Keratinocyte (primary cell): Measurements from ENCODE around the gene CXCR6. TPM values are rescaled to one million over a fixed set of nuclear protein-coding genes. Genes with fewer than 3 reads are reported as not detected.

ENCODE experiments used
- DNase-seq: peaks from one replicate; pipeline ENCODE4 v3.0.0-alpha.2; 2011; ENCODE audit warnings: low read depth, missing footprints, low spot score
- FAIRE-seq: peaks from 2 replicates; lab custom pipeline; 2011; peaks lifted over from hg19 to GRCh38; lab: Jason Lieb, UNC
- H2AFZ ChIP-seq: 2 replicates; pipeline ENCODE4 v1.6.0; 2012; ENCODE audit warnings: low read length, control low read depth, inconsistent platforms; ENCODE audit not compliant: control insufficient read depth
- H3K27ac ChIP-seq: 2 replicates; pipeline ENCODE4 v1.5.1; 2011; ENCODE audit warnings: low read length; ENCODE audit not compliant: control insufficient read depth, insufficient read depth
- H3K27me3 ChIP-seq: 3 replicates; pipeline ENCODE4 v1.6.0; 2011; ENCODE audit warnings: low read length; ENCODE audit not compliant: control insufficient read depth, insufficient read depth; ENCODE audit errors: extremely low read depth
- H3K36me3 ChIP-seq, 2 experiments: 2 replicates in 1 of 2; 3 replicates in 1 of 2; pipeline ENCODE4 v1.5.1; 2011; ENCODE audit warnings: low read length in 2 of 2, mild to moderate bottlenecking in 1 of 2; ENCODE audit not compliant: control insufficient read depth in 2 of 2, insufficient read depth in 2 of 2; ENCODE audit errors: extremely low read depth in 1 of 2
- H3K4me1 ChIP-seq: 3 replicates; pipeline ENCODE4 v1.5.1; 2011; ENCODE audit warnings: low read length; ENCODE audit not compliant: control insufficient read depth, insufficient read depth; ENCODE audit errors: extremely low read depth
- H3K4me2 ChIP-seq: 3 replicates; pipeline ENCODE4 v1.6.0; 2011; ENCODE audit warnings: low read depth, low read length; ENCODE audit not compliant: control insufficient read depth, insufficient read depth; ENCODE audit errors: extremely low read depth
- H3K4me3 ChIP-seq, 3 experiments: fragments of 200-600 bp in 1 of 3; sonication (generic) in 1 of 3; 2 replicates in 2 of 3; 3 replicates in 1 of 3; pipeline ENCODE4 v1.5.1; 2011 to 2016; ENCODE audit warnings: low read length in 3 of 3, mild to moderate bottlenecking in 3 of 3, control low read depth in 2 of 3, inconsistent platforms in 1 of 3, low read depth in 1 of 3, mixed read lengths in 1 of 3, mixed run types in 1 of 3, moderate library complexity in 1 of 3; ENCODE audit not compliant: control insufficient read depth in 2 of 3, insufficient read depth in 2 of 3; ENCODE audit errors: extremely low read depth in 1 of 3
- H3K79me2 ChIP-seq: 2 replicates; pipeline ENCODE4 v1.6.0; 2012; ENCODE audit warnings: low read length; ENCODE audit not compliant: control insufficient read depth, insufficient read depth
- H3K9ac ChIP-seq: 3 replicates; pipeline ENCODE4 v1.6.0; 2011; ENCODE audit warnings: low read length; ENCODE audit not compliant: control insufficient read depth, insufficient read depth; ENCODE audit errors: extremely low read depth
- H3K9me1 ChIP-seq: 3 replicates; pipeline ENCODE4 v1.6.0; 2011; ENCODE audit warnings: low read length; ENCODE audit not compliant: control insufficient read depth, insufficient read depth; ENCODE audit errors: extremely low read depth
- H3K9me3 ChIP-seq: 2 replicates; pipeline ENCODE4 v1.5.1; 2012; ENCODE audit warnings: low read depth, low read length; ENCODE audit not compliant: control insufficient read depth
- H4K20me1 ChIP-seq: 3 replicates; pipeline ENCODE4 v1.6.0; 2011; ENCODE audit warnings: low read length; ENCODE audit not compliant: control insufficient read depth, insufficient read depth; ENCODE audit errors: extremely low read depth
- CTCF ChIP-seq, 3 experiments: IDR thresholded peaks in 1 of 3; conservative IDR thresholded peaks in 1 of 3; optimal IDR thresholded peaks in 1 of 3; 2 replicates in 2 of 3; 3 replicates in 1 of 3; pipeline versions ENCODE3 to v1.5.1; 2011; ENCODE audit warnings: low read length in 3 of 3, mild to moderate bottlenecking in 3 of 3, moderate library complexity in 2 of 3, control low read depth in 1 of 3, inconsistent platforms in 1 of 3; ENCODE audit not compliant: insufficient read depth in 2 of 3; ENCODE audit errors: extremely low read depth in 1 of 3
- EZH2 ChIP-seq: IDR thresholded peaks from one replicate; pipeline ENCODE4 v1.6.1; 2012; ENCODE audit warnings: inconsistent platforms, mild to moderate bottlenecking, low read length, moderate library complexity
- dilution Hi-C: fragments of 300-500 bp; cut with MboI; formaldehyde crosslinking; loops from one replicate; pipeline ENCODE4 v1.7.0; 2020; ENCODE audit warnings: low sequenced_read_pairs; ENCODE audit not compliant: extremely low pct_ligation_motif_present
- polyA plus RNA-seq, 5 experiments: library from polyadenylated mRNA; depleted of rRNA in 3 of 5; stranded (reverse) in 3 of 5; stranded (forward) in 1 of 5; unstranded in 1 of 5; fragments of >200 nt; gene quantifications; 1 replicate in 1 of 5; 2 replicates in 3 of 5; 3 replicates in 1 of 5; pipeline versions ENCODE4 v1.2.1 to v1.2.3, GENCODE V29; 2011 to 2012; ENCODE audit warnings: missing spikeins in 2 of 5, low read depth in 1 of 5, low replicate concordance in 1 of 5

Gene CXCR6
- polyA plus RNA-seq, 1 donor (not counting 4 experiments of a cell fraction or from before 2014, with no cell fraction given): not detected

- dilution Hi-C loops: no loop called here
- Histone ChIP-seq H3K79me2 (no peaks in the 10 kb centered on the region), H3K4me1 (no peaks in the 10 kb centered on the region), H3K9ac (no peak overlapping the region), H3K27me3 (peaks cover 6% of the 10 kb centered on the region), H3K36me3 (peaks cover 3 to 5% of the 10 kb centered on the region in 2 experiments), H4K20me1 (no peaks in the 10 kb centered on the region), H3K27ac (no peak overlapping the region), H3K9me3 (no peaks in the 10 kb centered on the region), H3K4me2 (no peak overlapping the region), H3K4me3 (no peak overlapping the region), H3K9me1 (no peaks in the 10 kb centered on the region), H2AFZ (no peak overlapping the region)
- no peak for TF ChIP-seq CTCF (optimal IDR thresholded peaks at IDR 0.05 in 1 of 3, IDR thresholded peaks at IDR 0.05 in 1 of 3, conservative IDR thresholded peaks at IDR 0.05 in 1 of 3; ENCODE audit: extremely low read depth in 1 of 3, insufficient read depth in 2 of 3, low read length in 3 of 3)
- no peak for TF ChIP-seq EZH2
- DNase-seq (no peak), FAIRE-seq (no peak)
Measured at GRCh38 chr3:45917146-45917898, 25.9 kb upstream of the CXCR6 start.

- H4K20me1 ChIP-seq: no peaks in the 10 kb centered on the region
- H3K9ac ChIP-seq: no peak overlapping the region
- dilution Hi-C loops: no loop called here
- H3K79me2 ChIP-seq: no peaks in the 10 kb centered on the region
- no peak for DNase-seq
- no peaks in the 10 kb centered on the region for H3K9me1 ChIP-seq
- no peak overlapping the region for H3K4me3 ChIP-seq
- peaks cover 6 to 10% of the 10 kb centered on the region in 2 experiments for H3K36me3 ChIP-seq
- H3K27ac ChIP-seq: no peak overlapping the region
- no peaks in the 10 kb centered on the region for H3K4me1 ChIP-seq
- H2AFZ ChIP-seq: no peak overlapping the region
- no peaks in the 10 kb centered on the region for H3K27me3 ChIP-seq
- H3K9me3 ChIP-seq: no peaks in the 10 kb centered on the region
- no peak for FAIRE-seq
- no peak overlapping the region for H3K4me2 ChIP-seq
- no peak for TF ChIP-seq EZH2
- TF ChIP-seq CTCF (optimal IDR thresholded peaks at IDR 0.05 in 1 of 3, IDR thresholded peaks at IDR 0.05 in 1 of 3, conservative IDR thresholded peaks at IDR 0.05 in 1 of 3; ENCODE audit: extremely low read depth in 1 of 3, insufficient read depth in 2 of 3, low read length in 3 of 3): no peak
Measured at GRCh38 chr3:45921158-45922038, 21.9 kb upstream of the CXCR6 start.
